ENCODE measurements around the gene SMLR1. TPM values are rescaled to one million over a fixed set of nuclear protein-coding genes. Genes with fewer than 3 reads are reported as not detected.

SMLR1 gene
- total RNA-seq, 1 experiment from 2014 or later, result not detected

DNA sequence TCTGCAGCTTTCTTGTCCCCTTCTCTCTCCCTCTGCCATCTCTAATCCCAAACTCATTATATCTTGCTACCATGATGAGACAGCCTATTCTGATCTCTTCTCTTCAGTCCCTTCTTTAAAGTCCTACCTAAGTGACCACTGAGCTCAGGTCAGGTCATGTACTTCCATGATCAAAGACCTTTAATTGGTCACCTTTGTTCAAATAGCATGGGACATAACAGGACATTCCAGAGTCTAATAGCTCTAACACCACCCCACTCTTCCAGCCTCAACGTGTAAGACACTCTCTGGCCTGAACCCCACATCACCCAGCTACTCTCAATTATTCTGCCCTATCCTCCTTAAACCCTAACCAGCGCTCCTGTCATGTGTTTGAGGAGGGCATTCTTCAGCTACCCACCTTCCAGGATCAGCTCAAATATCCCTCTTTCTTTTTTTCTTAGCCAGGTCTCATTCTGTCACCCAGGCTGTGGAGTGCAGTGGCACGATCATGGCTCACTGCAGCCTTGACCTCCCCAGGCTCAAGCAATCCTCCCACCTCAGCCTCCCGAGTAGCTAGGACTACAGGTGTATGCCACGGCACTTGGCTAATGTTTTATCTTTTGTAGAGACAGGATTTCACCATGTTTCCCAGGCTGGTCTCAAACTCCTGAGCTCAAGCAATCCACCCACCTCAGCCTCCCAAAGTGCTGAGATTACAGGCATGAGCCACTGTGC is 2.1 kb upstream of the SMLR1 start:
- Histone ChIP-seq H3K9me3 (ENCODE audit: control insufficient read depth in 1 of 2, insufficient read depth in 1 of 2, low read depth in 1 of 2, low read length in 2 of 2) (no peaks in the 10 kb centered on the region), H3K4me3 (replicated peaks in 1 of 2; ENCODE audit: low read depth in 1 of 2, low read length in 2 of 2) (no peak overlapping the region), H3K36me3 (ENCODE audit: control insufficient read depth in 1 of 2, insufficient read depth in 2 of 2, low read length in 2 of 2) (no peaks in the 10 kb centered on the region), H3K27ac (ENCODE audit: low read depth, low read length) (no peak overlapping the region), H3K4me1 (ENCODE audit: control insufficient read depth in 1 of 2, insufficient read depth in 2 of 2, low read length in 2 of 2) (no peaks in the 10 kb centered on the region), H3K79me2 (ENCODE audit: insufficient read depth, low read length) (no peaks in the 10 kb centered on the region), H3K9ac (ENCODE audit: low read length) (no peak overlapping the region), H3K27me3 (ENCODE audit: insufficient read depth, low read length) (no peaks in the 10 kb centered on the region), H4K20me1 (ENCODE audit: insufficient read depth) (no peaks in the 10 kb centered on the region), H3K9me2 (ENCODE audit: insufficient read depth) (no peaks in the 10 kb centered on the region), H3K4me2 (ENCODE audit: low read length) (no peak overlapping the region), H2AFZ (ENCODE audit: low read depth, low read length, poor library complexity, severe bottlenecking) (no peak overlapping the region)
- ChIA-PET RAD21 (ENCODE audit: low non-redundant PET in 1 of 2, low total read pairs in 2 of 2, uncharacterized antibody in 2 of 2, unreplicated experiment in 2 of 2) (no interaction called here), CTCF (no interaction called here), POLR2A (no interaction called here)
- intact Hi-C loops (cut with micrococcal nuclease), result no loop called here
- DNase-seq (ENCODE audit: low read depth, low spot score) (no peak), ATAC-seq (no peak)
- TF ChIP-seq SRF (IDR thresholded peaks at IDR 0.05; ENCODE audit: low read depth) (no peak), YY1 (IDR thresholded peaks at IDR 0.05; ENCODE audit: extremely low read depth, insufficient replicate concordance, low read depth, low read length) (no peak), EZH2 (IDR thresholded peaks at IDR 0.05) (no peak)
- TF ChIP-seq, protein P1, sequence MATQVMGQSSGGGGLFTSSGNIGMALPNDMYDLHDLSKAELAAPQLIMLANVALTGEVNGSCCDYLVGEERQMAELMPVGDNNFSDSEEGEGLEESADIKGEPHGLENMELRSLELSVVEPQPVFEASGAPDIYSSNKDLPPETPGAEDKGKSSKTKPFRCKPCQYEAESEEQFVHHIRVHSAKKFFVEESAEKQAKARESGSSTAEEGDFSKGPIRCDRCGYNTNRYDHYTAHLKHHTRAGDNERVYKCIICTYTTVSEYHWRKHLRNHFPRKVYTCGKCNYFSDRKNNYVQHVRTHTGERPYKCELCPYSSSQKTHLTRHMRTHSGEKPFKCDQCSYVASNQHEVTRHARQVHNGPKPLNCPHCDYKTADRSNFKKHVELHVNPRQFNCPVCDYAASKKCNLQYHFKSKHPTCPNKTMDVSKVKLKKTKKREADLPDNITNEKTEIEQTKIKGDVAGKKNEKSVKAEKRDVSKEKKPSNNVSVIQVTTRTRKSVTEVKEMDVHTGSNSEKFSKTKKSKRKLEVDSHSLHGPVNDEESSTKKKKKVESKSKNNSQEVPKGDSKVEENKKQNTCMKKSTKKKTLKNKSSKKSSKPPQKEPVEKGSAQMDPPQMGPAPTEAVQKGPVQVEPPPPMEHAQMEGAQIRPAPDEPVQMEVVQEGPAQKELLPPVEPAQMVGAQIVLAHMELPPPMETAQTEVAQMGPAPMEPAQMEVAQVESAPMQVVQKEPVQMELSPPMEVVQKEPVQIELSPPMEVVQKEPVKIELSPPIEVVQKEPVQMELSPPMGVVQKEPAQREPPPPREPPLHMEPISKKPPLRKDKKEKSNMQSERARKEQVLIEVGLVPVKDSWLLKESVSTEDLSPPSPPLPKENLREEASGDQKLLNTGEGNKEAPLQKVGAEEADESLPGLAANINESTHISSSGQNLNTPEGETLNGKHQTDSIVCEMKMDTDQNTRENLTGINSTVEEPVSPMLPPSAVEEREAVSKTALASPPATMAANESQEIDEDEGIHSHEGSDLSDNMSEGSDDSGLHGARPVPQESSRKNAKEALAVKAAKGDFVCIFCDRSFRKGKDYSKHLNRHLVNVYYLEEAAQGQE (IDR thresholded peaks at IDR 0.05; ENCODE audit: low read depth), result no peak
- no TSS peak for BruUV-seq (replicated peaks)

All from HCT116 (cell line).